Left ventricle myocardium inferior (tissue), 1 donor: Measurements from ENCODE around the gene INPP5K. TPM values are rescaled to one million over a fixed set of nuclear protein-coding genes. Genes with fewer than 3 reads are reported as not detected.
A peak's percentile ranks its signal among the peaks of the same experiment; 100 is the strongest.

Source experiments
- DNase-seq: peaks from one replicate; pipeline ENCODE4 v3.0.0-alpha.2; 2020
- H3K27ac ChIP-seq: fragments of 200-600 bp; replicated peaks from 2 replicates; pipeline ENCODE4 v1.8.0; 2021
- H3K27me3 ChIP-seq: fragments of 200-600 bp; 2 replicates; pipeline ENCODE4 v1.8.0; 2021; ENCODE audit warnings: low read depth
- H3K36me3 ChIP-seq: fragments of 200-600 bp; 2 replicates; pipeline ENCODE4 v1.8.0; 2021
- H3K4me1 ChIP-seq: fragments of 200-600 bp; 2 replicates; pipeline ENCODE4 v1.8.0; 2021
- H3K4me3 ChIP-seq: fragments of 200-600 bp; 2 replicates; pipeline ENCODE4 v1.8.0; 2021; ENCODE audit warnings: mild to moderate bottlenecking, moderate library complexity
- H3K9me3 ChIP-seq: fragments of 200-600 bp; replicated peaks from 2 replicates; pipeline ENCODE4 v1.8.0; 2021
- intact Hi-C: fragments of 100-400 bp; cut with micrococcal nuclease; formaldehyde crosslinking; loops from one replicate; pipeline ENCODE4 v1.11.0; 2022
- total RNA-seq: library from RNA; stranded (reverse); fragmentation: NEBNext Ultra II Directional; extraction: Animal tissue kit (Norgen Biotek cat#: 25700); gene quantifications from one replicate; pipeline ENCODE4 v1.2.1, GENCODE V29; 2021
- TF ChIP-seq, protein P1 (sequence below): fragments of 200-600 bp; IDR thresholded peaks from 2 replicates; pipeline ENCODE4 v1.8.0; 2021; ENCODE audit warnings: antibody characterized with exemption, mild to moderate bottlenecking, borderline replicate concordance
- donor health status: DM: no; HTN: yes; CAD: no; lungs with severe emphysema.

INPP5K gene
- total RNA-seq, 1 donor from 2014 or later = 35.2 TPM

DNA sequence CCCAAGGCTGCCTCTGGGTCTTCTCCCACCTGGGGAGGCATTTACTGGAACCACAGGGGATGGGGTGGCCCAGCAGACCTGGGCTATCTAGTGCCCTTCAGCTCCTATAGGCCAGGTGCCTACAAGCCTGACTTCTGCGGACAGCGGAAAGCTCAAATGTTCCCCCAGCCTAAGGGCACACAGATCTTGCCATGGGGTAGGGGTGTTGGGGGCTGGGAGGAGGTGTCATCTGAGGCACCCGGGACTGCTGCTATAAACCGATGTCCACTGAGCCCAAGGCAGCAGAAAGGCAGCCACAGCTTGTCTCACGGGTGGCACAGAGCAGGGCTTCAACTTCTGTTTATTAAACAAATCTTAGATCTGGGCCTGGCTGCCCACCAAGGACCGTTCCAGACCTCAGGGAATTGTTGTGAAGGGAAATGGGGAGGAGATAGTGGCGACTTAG, 27.6 kb downstream of the INPP5K start:
- TF ChIP-seq, protein P1, sequence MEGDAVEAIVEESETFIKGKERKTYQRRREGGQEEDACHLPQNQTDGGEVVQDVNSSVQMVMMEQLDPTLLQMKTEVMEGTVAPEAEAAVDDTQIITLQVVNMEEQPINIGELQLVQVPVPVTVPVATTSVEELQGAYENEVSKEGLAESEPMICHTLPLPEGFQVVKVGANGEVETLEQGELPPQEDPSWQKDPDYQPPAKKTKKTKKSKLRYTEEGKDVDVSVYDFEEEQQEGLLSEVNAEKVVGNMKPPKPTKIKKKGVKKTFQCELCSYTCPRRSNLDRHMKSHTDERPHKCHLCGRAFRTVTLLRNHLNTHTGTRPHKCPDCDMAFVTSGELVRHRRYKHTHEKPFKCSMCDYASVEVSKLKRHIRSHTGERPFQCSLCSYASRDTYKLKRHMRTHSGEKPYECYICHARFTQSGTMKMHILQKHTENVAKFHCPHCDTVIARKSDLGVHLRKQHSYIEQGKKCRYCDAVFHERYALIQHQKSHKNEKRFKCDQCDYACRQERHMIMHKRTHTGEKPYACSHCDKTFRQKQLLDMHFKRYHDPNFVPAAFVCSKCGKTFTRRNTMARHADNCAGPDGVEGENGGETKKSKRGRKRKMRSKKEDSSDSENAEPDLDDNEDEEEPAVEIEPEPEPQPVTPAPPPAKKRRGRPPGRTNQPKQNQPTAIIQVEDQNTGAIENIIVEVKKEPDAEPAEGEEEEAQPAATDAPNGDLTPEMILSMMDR = no peak
- Histone ChIP-seq H3K4me3 (peak overlapping the region; percentile 84), H3K9me3 (no peaks in the 10 kb centered on the region), H3K27ac (peak overlapping the region; percentile 98), H3K27me3 (no peaks in the 10 kb centered on the region), H3K36me3 (peaks cover 6% of the 10 kb centered on the region), H3K4me1 (peaks cover 94% of the 10 kb centered on the region)
- intact Hi-C loops = no loop called here
- DNase-seq = no peak

DNA sequence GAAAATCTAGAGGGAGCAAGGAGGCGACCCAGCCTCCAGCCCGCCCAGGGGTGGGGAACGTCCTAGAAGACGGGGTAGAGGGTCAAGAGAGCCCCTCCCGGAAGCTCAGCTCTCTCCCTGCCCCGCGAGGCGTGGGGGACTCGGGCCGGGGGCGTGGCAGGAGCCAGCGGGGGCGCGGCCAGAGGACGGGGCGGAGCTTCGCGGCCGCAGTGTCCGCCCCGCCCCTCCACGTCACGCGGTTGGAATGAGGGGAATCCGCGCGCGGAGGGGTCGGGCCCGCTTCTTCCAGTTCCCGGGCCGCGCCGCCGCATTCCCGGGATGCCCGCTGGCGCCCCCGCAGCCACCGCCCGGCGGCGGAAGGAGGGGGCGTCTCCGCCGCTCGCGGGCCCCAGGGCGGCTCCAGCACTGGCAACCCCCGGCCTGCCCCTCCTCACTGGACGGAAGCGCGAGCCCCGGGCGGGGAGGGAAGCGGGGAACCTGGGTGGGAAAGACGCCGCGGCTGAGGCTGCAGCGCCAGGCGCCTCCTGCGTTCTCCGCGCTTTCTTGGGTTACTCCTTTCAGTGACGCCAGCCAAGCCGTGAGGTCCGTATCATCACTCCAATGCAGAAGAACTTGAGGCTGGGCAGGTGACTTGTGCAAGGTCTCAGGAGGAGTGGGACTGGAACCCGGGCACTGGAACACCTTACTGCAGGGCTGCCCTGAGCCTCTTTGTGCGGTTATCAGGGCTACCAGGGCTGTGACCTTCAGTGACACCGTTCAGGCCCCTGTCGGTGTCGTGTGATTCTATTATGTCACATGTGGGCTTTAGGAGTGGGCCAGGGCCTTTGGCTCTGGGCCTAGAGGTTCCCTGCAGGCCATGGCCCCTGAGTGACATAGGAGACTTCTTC, 28.2 kb downstream of the INPP5K start:
- DNase-seq = peak; percentile 90
- peak overlapping the region; percentile 98 for H3K27ac ChIP-seq
- H3K4me3 ChIP-seq = peak overlapping the region; percentile 84
- H3K27me3 ChIP-seq = no peaks in the 10 kb centered on the region
- H3K4me1 ChIP-seq = peaks cover 94% of the 10 kb centered on the region
- intact Hi-C loops = no loop called here
- TF ChIP-seq, protein P1 = peak; percentile 28
- H3K9me3 ChIP-seq = no peaks in the 10 kb centered on the region
- peaks cover 12% of the 10 kb centered on the region for H3K36me3 ChIP-seq

DNA sequence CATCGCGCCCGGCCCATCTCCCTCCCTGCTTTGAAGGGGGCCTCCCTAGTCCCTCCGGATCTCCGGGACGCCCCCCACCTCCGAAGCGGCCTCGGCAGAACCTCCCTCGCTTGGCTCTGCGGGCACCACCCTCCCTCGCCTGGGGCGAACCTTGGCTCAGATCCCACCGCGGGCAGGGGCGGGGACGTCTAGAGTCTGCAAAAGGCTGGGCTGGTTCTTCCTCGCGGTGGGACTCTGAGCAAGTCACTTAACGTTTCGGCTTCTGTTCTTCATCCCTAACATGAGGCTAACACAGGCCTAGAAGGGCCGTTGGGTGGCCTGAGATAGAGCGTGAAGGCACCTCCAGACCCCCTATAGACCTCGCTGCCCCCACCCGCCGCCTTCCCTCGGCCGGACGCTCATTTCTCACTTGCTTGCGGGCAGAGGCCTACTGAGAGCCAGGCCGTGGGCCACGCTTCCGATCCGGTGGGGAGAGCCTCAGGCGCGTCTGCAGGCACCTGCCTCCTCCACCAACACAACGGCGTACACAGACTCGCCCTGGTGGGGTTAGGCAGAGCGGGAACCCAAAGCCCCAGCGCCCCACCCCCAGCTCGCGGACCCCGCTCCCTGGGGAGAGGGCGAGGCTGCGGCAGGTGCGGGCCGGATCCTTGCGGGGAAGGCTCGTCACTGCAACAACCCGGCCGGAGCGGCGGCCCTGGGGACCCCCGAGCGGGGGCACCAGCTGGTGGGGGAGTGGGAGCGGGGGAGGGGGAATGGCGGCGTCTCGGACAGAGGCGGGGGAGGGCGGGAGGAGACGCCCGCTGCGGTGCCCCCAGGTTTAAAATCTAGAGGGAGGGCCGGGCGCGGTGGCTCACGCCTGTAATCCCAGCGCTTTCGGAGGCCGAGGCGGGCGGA, 29.4 kb downstream of the INPP5K start:
- H3K4me3 ChIP-seq = peak overlapping the region; percentile 84
- H3K27ac ChIP-seq = peak overlapping the region; percentile 98
- peaks cover 91% of the 10 kb centered on the region for H3K4me1 ChIP-seq
- no peaks in the 10 kb centered on the region for H3K9me3 ChIP-seq
- H3K36me3 ChIP-seq = peaks cover 20% of the 10 kb centered on the region
- DNase-seq = peak; percentile 78
- intact Hi-C loops = no loop called here
- TF ChIP-seq, protein P1 = no peak
- H3K27me3 ChIP-seq = no peaks in the 10 kb centered on the region

DNA sequence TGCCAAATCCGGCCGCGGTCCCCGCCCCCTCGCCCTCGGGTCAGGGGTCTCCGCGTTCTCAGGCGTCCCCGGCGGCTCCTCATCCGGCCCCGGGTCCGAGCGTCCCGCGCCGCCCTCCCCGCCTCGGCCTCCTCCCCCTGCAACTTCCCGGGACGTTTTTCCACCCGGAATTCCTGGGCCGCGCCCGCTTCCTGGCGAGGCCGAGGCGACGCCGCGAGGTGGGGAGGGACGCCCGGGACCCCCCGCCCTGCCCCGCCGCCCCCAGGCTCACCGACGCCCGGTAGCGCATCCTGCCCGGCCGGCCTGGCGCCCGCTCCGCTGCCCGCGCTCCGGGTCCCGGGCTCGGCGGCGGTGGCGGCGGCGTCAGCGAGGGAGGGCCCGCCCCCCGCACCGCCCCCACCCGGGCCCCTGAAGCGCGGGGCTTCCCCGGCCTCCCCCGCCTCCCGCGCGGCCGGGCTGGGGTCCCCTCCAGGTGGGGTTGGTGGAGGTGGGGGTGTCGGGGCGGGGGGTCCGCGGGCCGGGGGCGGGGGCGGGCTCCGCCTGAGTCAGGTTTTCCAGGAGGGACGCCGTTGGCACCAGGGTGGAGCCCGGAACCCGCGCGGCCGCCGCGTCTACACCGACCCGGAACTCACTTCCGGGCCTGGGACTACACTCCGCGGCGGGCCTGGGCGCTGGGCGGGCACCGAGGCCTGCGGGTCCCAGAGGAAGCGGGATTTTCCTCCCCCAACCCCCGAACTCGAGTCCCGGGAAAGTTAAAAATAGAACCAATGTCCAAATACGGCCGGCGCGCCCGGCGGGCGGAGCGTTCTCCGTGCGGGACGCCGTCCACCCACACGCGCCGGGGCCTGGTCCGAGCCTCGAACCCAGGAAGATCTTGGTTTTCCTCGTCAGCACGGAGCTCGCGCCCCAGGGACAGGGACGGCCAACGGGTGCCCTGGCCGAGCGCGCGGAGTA, 30.7 kb downstream of the INPP5K start:
- no peaks in the 10 kb centered on the region for H3K27me3 ChIP-seq
- peak overlapping the region; percentile 84 for H3K4me3 ChIP-seq
- peak; percentile 80 for DNase-seq
- intact Hi-C loops = no loop called here
- H3K36me3 ChIP-seq = peaks cover 33% of the 10 kb centered on the region
- H3K27ac ChIP-seq = peak overlapping the region; percentile 98
- TF ChIP-seq, protein P1 = no peak
- no peaks in the 10 kb centered on the region for H3K9me3 ChIP-seq
- H3K4me1 ChIP-seq = peaks cover 90% of the 10 kb centered on the region
